Measurements from ENCODE around the gene OR4C13.
"Not testable (repeated sequence)": the region's sequence is repeated elsewhere in the genome, so short reads cannot be mapped to it uniquely, and the experiment has no call there.

Gene OR4C13

GRCh38 chr11:49952091-49952490 is at the start of gene OR4C13:
Gene OR4C13, plus strand, starts transcription at chr11:49952391. Its CDS starts 32 bp downstream, at chr11:49952423.
- no peak for DNase-seq

GRCh38 chr11:49911516-49911915 is 40.7 kb upstream of the OR4C13 start:
- not testable (repeated sequence) for DNase-seq

- not testable (repeated sequence) for DNase-seq
Measured at GRCh38 chr11:49948701-49949100, 3.5 kb upstream of the OR4C13 start.

- not testable (repeated sequence) for DNase-seq
Measured at GRCh38 chr11:49973439-49973838, 21.2 kb downstream of the OR4C13 start.

- not testable (repeated sequence) for DNase-seq
Measured at GRCh38 chr11:49982435-49982834, 30.2 kb downstream of the OR4C13 start, which contains the start of gene OR4C12. Gene OR4C12, minus strand, starts transcription at chr11:49982535. Its CDS starts 34 bp downstream, at chr11:49982501.

- peak; percentile 70 for DNase-seq
Measured at GRCh38 chr11:49995565-49995964, 43.4 kb downstream of the OR4C13 start.

Measured in activated CD4-positive, alpha-beta T cell treated with anti-CD3 and anti-CD28 coated beads, Interleukin-2, Interleukin-6, amounts not matched to agents 100 ng/mL and 50 ng/mL, durations not matched to agents 16 hours and 8 hours (primary cell).